Measurements from ENCODE around the gene ABHD4.

DNA sequence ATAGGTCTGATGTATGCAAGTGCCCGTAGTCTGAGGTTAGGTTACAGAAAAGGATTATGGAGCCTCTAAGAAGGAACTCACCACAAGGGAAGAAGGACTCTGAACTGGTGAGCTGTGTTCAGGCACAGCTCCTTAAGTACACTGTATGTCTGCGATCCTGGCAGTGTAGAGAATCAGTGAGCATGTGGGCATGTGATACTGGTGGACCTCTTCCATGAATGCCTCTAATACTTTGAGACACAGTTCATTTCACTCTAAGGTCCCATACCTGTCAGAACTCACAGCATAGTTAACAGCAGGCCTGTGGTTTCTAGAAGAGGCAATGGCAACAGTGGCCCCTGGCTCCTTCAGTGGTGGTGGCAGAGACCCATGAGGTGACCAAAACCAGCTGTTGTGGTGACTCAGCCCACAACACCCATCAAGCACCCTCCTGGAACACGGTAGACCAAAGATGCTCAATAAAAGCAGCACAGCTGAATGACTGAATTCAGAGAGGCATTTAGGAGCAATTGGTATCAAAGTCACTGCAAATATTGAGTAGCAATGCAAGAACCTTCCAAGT is 52.9 kb downstream of the ABHD4 start:
- TF ChIP-seq, protein P1, sequence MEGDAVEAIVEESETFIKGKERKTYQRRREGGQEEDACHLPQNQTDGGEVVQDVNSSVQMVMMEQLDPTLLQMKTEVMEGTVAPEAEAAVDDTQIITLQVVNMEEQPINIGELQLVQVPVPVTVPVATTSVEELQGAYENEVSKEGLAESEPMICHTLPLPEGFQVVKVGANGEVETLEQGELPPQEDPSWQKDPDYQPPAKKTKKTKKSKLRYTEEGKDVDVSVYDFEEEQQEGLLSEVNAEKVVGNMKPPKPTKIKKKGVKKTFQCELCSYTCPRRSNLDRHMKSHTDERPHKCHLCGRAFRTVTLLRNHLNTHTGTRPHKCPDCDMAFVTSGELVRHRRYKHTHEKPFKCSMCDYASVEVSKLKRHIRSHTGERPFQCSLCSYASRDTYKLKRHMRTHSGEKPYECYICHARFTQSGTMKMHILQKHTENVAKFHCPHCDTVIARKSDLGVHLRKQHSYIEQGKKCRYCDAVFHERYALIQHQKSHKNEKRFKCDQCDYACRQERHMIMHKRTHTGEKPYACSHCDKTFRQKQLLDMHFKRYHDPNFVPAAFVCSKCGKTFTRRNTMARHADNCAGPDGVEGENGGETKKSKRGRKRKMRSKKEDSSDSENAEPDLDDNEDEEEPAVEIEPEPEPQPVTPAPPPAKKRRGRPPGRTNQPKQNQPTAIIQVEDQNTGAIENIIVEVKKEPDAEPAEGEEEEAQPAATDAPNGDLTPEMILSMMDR (IDR thresholded peaks at IDR 0.05): no peak
- no peak for TF ChIP-seq POLR2AphosphoS5 (IDR thresholded peaks at IDR 0.05; ENCODE audit: insufficient read depth in 1 of 2, low read depth in 1 of 2)

All from vagina (tissue), 2 donors.